ENCODE measurements around the gene GLRA2. TPM values are rescaled to one million over a fixed set of nuclear protein-coding genes. Genes with fewer than 3 reads are reported as not detected.

Gene GLRA2
- polyA plus RNA-seq, 1 donor (not counting 4 experiments of a cell fraction or from before 2014, with no cell fraction given): not detected

- Histone ChIP-seq H3K79me2 (ENCODE audit: control insufficient read depth, insufficient read depth, low read length) (no peaks in the 10 kb centered on the region), H3K4me2 (ENCODE audit: control insufficient read depth, extremely low read depth, insufficient read depth, low read depth, low read length) (peak overlapping the region; percentile 6), H3K9me3 (ENCODE audit: control insufficient read depth, low read depth, low read length) (no peaks in the 10 kb centered on the region), H2AFZ (ENCODE audit: control insufficient read depth, low read length) (no peak overlapping the region), H3K27ac (ENCODE audit: control insufficient read depth, insufficient read depth, low read length) (no peak overlapping the region), H3K4me3 (ENCODE audit: control insufficient read depth in 2 of 3, extremely low read depth in 1 of 3, insufficient read depth in 2 of 3, low read depth in 1 of 3, low read length in 3 of 3) (no peak overlapping the region), H3K27me3 (ENCODE audit: control insufficient read depth, extremely low read depth, insufficient read depth, low read length) (no peaks in the 10 kb centered on the region), H3K4me1 (ENCODE audit: control insufficient read depth, extremely low read depth, insufficient read depth, low read length) (peaks cover 11% of the 10 kb centered on the region), H3K9me1 (ENCODE audit: control insufficient read depth, extremely low read depth, insufficient read depth, low read length) (no peaks in the 10 kb centered on the region), H3K9ac (ENCODE audit: control insufficient read depth, extremely low read depth, insufficient read depth, low read length) (no peak overlapping the region), H3K36me3 (ENCODE audit: control insufficient read depth in 2 of 2, extremely low read depth in 1 of 2, insufficient read depth in 2 of 2, low read length in 2 of 2) (no peaks in the 10 kb centered on the region), H4K20me1 (ENCODE audit: control insufficient read depth, extremely low read depth, insufficient read depth, low read length) (no peaks in the 10 kb centered on the region)
- dilution Hi-C loops (cut with MboI; ENCODE audit: extremely low pct_ligation_motif_present, low sequenced_read_pairs): no loop called here
- TF ChIP-seq CTCF (optimal IDR thresholded peaks at IDR 0.05 in 1 of 3, IDR thresholded peaks at IDR 0.05 in 1 of 3, conservative IDR thresholded peaks at IDR 0.05 in 1 of 3; ENCODE audit: extremely low read depth in 1 of 3, insufficient read depth in 2 of 3, low read length in 3 of 3) (no peak), EZH2 (IDR thresholded peaks at IDR 0.05; ENCODE audit: low read length) (no peak)
- peak; percentile 89 for FAIRE-seq
- peak; percentile 46 for DNase-seq (ENCODE audit: low read depth, low spot score)
Measured at GRCh38 chrX:14673764-14674163, 144.4 kb downstream of the GLRA2 start.

GRCh38 chrX:14675500-14675899, 146.2 kb downstream of the GLRA2 start:
- no peaks in the 10 kb centered on the region for H3K9me3 ChIP-seq (ENCODE audit: control insufficient read depth, low read depth, low read length)
- H3K4me3 ChIP-seq (ENCODE audit: control insufficient read depth in 2 of 3, extremely low read depth in 1 of 3, insufficient read depth in 2 of 3, low read depth in 1 of 3, low read length in 3 of 3): no peak overlapping the region
- TF ChIP-seq CTCF (optimal IDR thresholded peaks at IDR 0.05 in 1 of 3, IDR thresholded peaks at IDR 0.05 in 1 of 3, conservative IDR thresholded peaks at IDR 0.05 in 1 of 3; ENCODE audit: extremely low read depth in 1 of 3, insufficient read depth in 2 of 3, low read length in 3 of 3) (no peak), EZH2 (IDR thresholded peaks at IDR 0.05; ENCODE audit: low read length) (no peak)
- H3K4me2 ChIP-seq (ENCODE audit: control insufficient read depth, extremely low read depth, insufficient read depth, low read depth, low read length): no peak overlapping the region
- no peak overlapping the region for H3K27ac ChIP-seq (ENCODE audit: control insufficient read depth, insufficient read depth, low read length)
- no peaks in the 10 kb centered on the region for H4K20me1 ChIP-seq (ENCODE audit: control insufficient read depth, extremely low read depth, insufficient read depth, low read length)
- dilution Hi-C loops (cut with MboI; ENCODE audit: extremely low pct_ligation_motif_present, low sequenced_read_pairs): no loop called here
- H2AFZ ChIP-seq (ENCODE audit: control insufficient read depth, low read length): no peak overlapping the region
- H3K4me1 ChIP-seq (ENCODE audit: control insufficient read depth, extremely low read depth, insufficient read depth, low read length): peaks cover 11% of the 10 kb centered on the region
- no peaks in the 10 kb centered on the region for H3K27me3 ChIP-seq (ENCODE audit: control insufficient read depth, extremely low read depth, insufficient read depth, low read length)
- FAIRE-seq (no peak), DNase-seq (ENCODE audit: low read depth, low spot score) (no peak)
- no peak overlapping the region for H3K9ac ChIP-seq (ENCODE audit: control insufficient read depth, extremely low read depth, insufficient read depth, low read length)
- H3K9me1 ChIP-seq (ENCODE audit: control insufficient read depth, extremely low read depth, insufficient read depth, low read length): no peaks in the 10 kb centered on the region
- no peaks in the 10 kb centered on the region for H3K79me2 ChIP-seq (ENCODE audit: control insufficient read depth, insufficient read depth, low read length)
- no peaks in the 10 kb centered on the region for H3K36me3 ChIP-seq (ENCODE audit: control insufficient read depth in 2 of 2, extremely low read depth in 1 of 2, insufficient read depth in 2 of 2, low read length in 2 of 2)

All from keratinocyte (primary cell).